Stomach (tissue), 9 donors: ENCODE results near the gene CYP4F22. TPM values are rescaled to one million over a fixed set of nuclear protein-coding genes. Genes with fewer than 3 reads are reported as not detected.

Source experiments
- DNase-seq, 2 donors: peaks; one replicate each; pipeline versions ENCODE4 v3.0.0 to v3.0.0-alpha.2; 2013 to 2019
- H3K27ac ChIP-seq, 5 donors: fragments of 200-600 bp in 4 of 5; sonication (generic) in 4 of 5; one replicate each; pipeline ENCODE4 v1.5.1; 2013 to 2019; ENCODE audit warnings: mild to moderate bottlenecking in 1 of 5, moderate library complexity in 1 of 5
- H3K27me3 ChIP-seq, 3 donors: fragments of 200-600 bp; sonication (generic); one replicate each; pipeline ENCODE4 v1.5.1; 2017 to 2019; ENCODE audit warnings: mixed run types in 1 of 3
- H3K36me3 ChIP-seq, 4 donors: fragments of 200-600 bp; sonication (generic); 1 replicate in 3 of 4; 2 replicates in 1 of 4; pipeline ENCODE4 v1.5.1; 2016 to 2019
- H3K4me1 ChIP-seq, 4 donors: fragments of 200-600 bp; sonication (generic); one replicate each; pipeline ENCODE4 v1.5.1; 2016 to 2019
- H3K4me3 ChIP-seq, 4 donors: fragments of 200-600 bp; sonication (generic) in 3 of 4; one replicate each; pipeline ENCODE4 v1.5.1; 2016 to 2019; ENCODE audit warnings: mild to moderate bottlenecking in 1 of 4
- H3K9me3 ChIP-seq, 4 donors: fragments of 200-600 bp; sonication (generic); one replicate each; pipeline ENCODE4 v1.5.1; 2016 to 2019
- EP300 ChIP-seq: sonication (generic); formaldehyde crosslinking; IDR thresholded peaks from one replicate; pipeline ENCODE4 v1.6.1; 2017; ENCODE audit warnings: antibody characterized with exemption
- POLR2A ChIP-seq, 4 donors: fragments of 450-650 bp; IDR thresholded peaks; one replicate each; pipeline ENCODE4 v1.6.1; 2016; ENCODE audit warnings: antibody characterized with exemption in 4 of 4, control low read depth in 2 of 4, mild to moderate bottlenecking in 1 of 4, moderate library complexity in 1 of 4
- POLR2AphosphoS5 ChIP-seq, 3 donors: sonication (generic); formaldehyde crosslinking; IDR thresholded peaks; one replicate each; pipeline ENCODE4 v1.6.1; 2016; ENCODE audit warnings: antibody characterized with exemption in 3 of 3
- WGBS, 5 donors: extraction: QIAGEN DNeasy Blood & Tissue Kit in 3 of 5; methylation state at CpG; one replicate each; pipeline versions ENCODE4 v1.1.5 to v1.1.7; 2013 to 2018; 5-methylcytosine and 5-hydroxymethylcytosine counted together
- intact Hi-C: fragments of 100-400 bp; cut with DNase I; formaldehyde crosslinking; loops from one replicate; pipeline ENCODE4 v1.15.1; 2023; ENCODE audit warnings: low total_unique reads
- polyA plus RNA-seq, 3 donors: library from polyadenylated mRNA; stranded (reverse); fragments of 200-250 nt; gene quantifications; one replicate each; pipeline ENCODE4 v1.2.3, GENCODE V29; 2013
- total RNA-seq, 5 donors: library from RNA; depleted of rRNA; stranded (reverse); fragments of >200 nt; gene quantifications; one replicate each; pipeline versions ENCODE4 v1.1.0 to v1.2.3, GENCODE V29; 2014 to 2016
- TF ChIP-seq, protein P1 (sequence below), 7 experiments: fragments of 450-650 bp in 4 of 7; fragments of 200-600 bp in 3 of 7; sonication (generic) in 3 of 7; IDR thresholded peaks; one replicate each; pipeline ENCODE4 v1.5.1; 2016 to 2019; ENCODE audit warnings: antibody characterized with exemption in 7 of 7, control low read depth in 2 of 7, mild to moderate bottlenecking in 1 of 7
- donor health status: healthy with polysubstance abuse.
- donor health status: Bipolar disorder and iron deficiency.
- donor health status: healthy.

CYP4F22 gene
- total and polyA plus RNA-seq, 8 donors, result 0.12 to 21.6 (median 0.71) TPM; not detected in 2

DNA sequence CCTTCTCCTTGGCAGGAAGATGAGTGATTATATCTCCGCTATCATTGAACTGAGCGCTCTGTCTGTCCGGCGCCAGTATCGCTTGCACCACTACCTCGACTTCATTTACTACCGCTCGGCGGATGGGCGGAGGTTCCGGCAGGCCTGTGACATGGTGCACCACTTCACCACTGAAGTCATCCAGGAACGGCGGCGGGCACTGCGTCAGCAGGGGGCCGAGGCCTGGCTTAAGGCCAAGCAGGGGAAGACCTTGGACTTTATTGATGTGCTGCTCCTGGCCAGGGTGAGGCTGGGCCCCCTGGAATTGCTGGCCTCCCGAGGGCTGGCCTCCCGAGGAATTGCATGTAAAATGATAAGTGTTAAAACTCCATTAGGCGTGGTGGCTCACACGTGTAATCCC is 32.1 kb downstream of the CYP4F22 start:
- intact Hi-C loops, result no loop called here
- no peak overlapping the region for H3K4me3 ChIP-seq
- WGBS, 5 donors, result 83 to 94% (median 84%) methylated on average over 19 to 20 of the region's 20 CpGs
- H3K4me1 ChIP-seq, result no peaks in the 10 kb centered on the region
- H3K27ac ChIP-seq, result no peak overlapping the region
- no peak for TF ChIP-seq POLR2A (IDR thresholded peaks at IDR 0.05)
- TF ChIP-seq POLR2AphosphoS5 (IDR thresholded peaks at IDR 0.05), result no peak
- TF ChIP-seq, protein P1, sequence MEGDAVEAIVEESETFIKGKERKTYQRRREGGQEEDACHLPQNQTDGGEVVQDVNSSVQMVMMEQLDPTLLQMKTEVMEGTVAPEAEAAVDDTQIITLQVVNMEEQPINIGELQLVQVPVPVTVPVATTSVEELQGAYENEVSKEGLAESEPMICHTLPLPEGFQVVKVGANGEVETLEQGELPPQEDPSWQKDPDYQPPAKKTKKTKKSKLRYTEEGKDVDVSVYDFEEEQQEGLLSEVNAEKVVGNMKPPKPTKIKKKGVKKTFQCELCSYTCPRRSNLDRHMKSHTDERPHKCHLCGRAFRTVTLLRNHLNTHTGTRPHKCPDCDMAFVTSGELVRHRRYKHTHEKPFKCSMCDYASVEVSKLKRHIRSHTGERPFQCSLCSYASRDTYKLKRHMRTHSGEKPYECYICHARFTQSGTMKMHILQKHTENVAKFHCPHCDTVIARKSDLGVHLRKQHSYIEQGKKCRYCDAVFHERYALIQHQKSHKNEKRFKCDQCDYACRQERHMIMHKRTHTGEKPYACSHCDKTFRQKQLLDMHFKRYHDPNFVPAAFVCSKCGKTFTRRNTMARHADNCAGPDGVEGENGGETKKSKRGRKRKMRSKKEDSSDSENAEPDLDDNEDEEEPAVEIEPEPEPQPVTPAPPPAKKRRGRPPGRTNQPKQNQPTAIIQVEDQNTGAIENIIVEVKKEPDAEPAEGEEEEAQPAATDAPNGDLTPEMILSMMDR (IDR thresholded peaks at IDR 0.05), result no peak
- no peak for TF ChIP-seq EP300
- DNase-seq, result no peak
- H3K27me3 ChIP-seq, result peaks cover 0 to 45% (median 5%) of the 10 kb centered on the region in 3 donors
- H3K9me3 ChIP-seq, result peaks cover 0 to 17% (median 9%) of the 10 kb centered on the region in 4 donors
- H3K36me3 ChIP-seq, result no peaks in the 10 kb centered on the region

DNA sequence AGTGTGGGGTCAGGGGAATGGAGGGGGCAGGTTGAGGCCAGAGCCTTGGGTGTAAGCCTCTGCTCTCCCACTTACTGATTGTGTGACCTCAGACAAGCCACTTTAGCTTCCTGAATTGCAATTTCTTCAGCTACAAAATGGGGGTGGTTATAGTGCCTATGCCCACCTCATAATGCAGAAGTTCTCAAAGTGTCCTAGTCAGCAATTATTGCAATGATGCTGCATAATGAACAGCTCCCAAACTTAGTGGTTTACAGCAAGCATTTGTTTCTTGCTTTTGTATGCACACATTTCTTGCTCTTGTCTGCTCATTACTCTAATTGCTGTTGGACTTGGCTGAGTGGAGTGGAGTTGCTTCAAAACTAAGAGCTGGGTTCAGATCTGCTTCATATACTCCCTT is 36.0 kb downstream of the CYP4F22 start:
- intact Hi-C loops, result no loop called here
- H3K27me3 ChIP-seq, result peaks cover 0 to 36% (median 0%) of the 10 kb centered on the region in 3 donors
- no peak overlapping the region for H3K27ac ChIP-seq
- TF ChIP-seq EP300 (no peak), POLR2AphosphoS5 (IDR thresholded peaks at IDR 0.05) (no peak)
- TF ChIP-seq, protein P1 (IDR thresholded peaks at IDR 0.05), result no peak
- no peaks in the 10 kb centered on the region for H3K36me3 ChIP-seq
- no peak overlapping the region for H3K4me3 ChIP-seq
- no peak for DNase-seq
- no peaks in the 10 kb centered on the region for H3K4me1 ChIP-seq
- H3K9me3 ChIP-seq, result peaks cover 0 to 5% (median under 1%) of the 10 kb centered on the region in 4 donors

DNA sequence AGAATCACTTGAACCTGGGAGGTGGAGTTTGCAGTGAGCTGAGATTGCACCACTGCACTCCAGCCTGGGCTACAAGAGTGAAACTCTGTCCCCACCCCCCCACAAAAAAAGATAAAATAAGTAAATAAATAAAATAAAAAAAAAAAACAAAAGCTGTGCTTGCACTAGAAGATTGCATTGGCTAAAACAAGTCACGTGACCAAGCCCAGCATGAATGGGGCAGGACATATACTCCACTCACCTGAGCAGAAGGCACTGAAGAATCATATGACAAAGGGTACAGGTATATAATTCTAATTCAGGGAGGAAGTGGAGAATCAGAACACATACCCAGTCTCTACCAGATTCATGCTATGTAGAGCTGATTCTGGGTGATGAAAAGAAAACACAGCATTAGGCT is 36.6 kb downstream of the CYP4F22 start:
- H3K9me3 ChIP-seq, result peaks cover 0 to 5% (median 0%) of the 10 kb centered on the region in 4 donors
- intact Hi-C loops, result no loop called here
- H3K4me1 ChIP-seq, result no peaks in the 10 kb centered on the region
- H3K4me3 ChIP-seq, result no peak overlapping the region
- WGBS, 5 donors, result 70 to 83% (median 78%) methylated on average over 1 of the region's 1 CpG
- DNase-seq, result no peak
- H3K36me3 ChIP-seq, result no peaks in the 10 kb centered on the region
- no peak overlapping the region for H3K27ac ChIP-seq
- TF ChIP-seq EP300, result no peak
- no peak for TF ChIP-seq POLR2AphosphoS5 (IDR thresholded peaks at IDR 0.05)
- TF ChIP-seq, protein P1 (IDR thresholded peaks at IDR 0.05), result no peak
- no peak for TF ChIP-seq POLR2A (IDR thresholded peaks at IDR 0.05)
- peaks cover 0 to 42% (median 3%) of the 10 kb centered on the region in 3 donors for H3K27me3 ChIP-seq

DNA sequence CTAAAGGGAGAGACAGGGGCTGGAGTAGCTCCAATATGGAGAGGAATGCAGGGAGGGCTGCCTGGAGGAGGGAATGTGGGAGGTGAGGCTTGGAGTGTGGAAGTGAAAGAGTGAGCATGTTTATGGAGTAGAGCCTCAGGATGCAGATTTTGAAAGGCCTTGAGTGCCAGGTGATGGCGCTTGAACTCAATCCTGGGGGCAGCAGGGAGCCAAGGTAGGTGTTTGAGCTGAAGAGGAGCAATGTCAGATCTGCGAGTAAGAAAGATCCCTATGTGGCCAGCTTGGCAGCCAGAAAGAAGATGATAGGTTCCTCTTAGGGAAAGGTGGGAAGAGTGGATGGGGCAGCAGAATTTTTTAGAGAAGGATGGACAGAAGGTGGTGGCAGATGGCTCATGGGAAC is 40.3 kb downstream of the CYP4F22 start:
- TF ChIP-seq POLR2AphosphoS5 (IDR thresholded peaks at IDR 0.05) (no peak), EP300 (no peak), POLR2A (IDR thresholded peaks at IDR 0.05) (no peak)
- TF ChIP-seq, protein P1 (IDR thresholded peaks at IDR 0.05), result no peak
- Histone ChIP-seq H3K27ac (no peak overlapping the region), H3K27me3 (peaks cover 0 to 72% (median 22%) of the 10 kb centered on the region in 3 donors), H3K36me3 (no peaks in the 10 kb centered on the region), H3K4me3 (no peak overlapping the region), H3K9me3 (no peaks in the 10 kb centered on the region), H3K4me1 (peaks cover 9 to 14% (median 11%) of the 10 kb centered on the region in 4 donors)
- WGBS, 5 donors, result 73 to 95% (median 86%) methylated on average over 2 of the region's 2 CpGs
- intact Hi-C loops, result no loop called here
- DNase-seq, result no peak
